A172 (cell line): ENCODE results near the gene HHLA2. TPM values are rescaled to one million over a fixed set of nuclear protein-coding genes. Genes with fewer than 3 reads are reported as not detected.
"Not testable (repeated sequence)": the region's sequence is repeated elsewhere in the genome, so short reads cannot be mapped to it uniquely, and the experiment has no call there.

Source experiments
- DNase-seq: peaks from one replicate; pipeline ENCODE4 v3.0.0-alpha.2; 2015; ENCODE audit warnings: low spot score
- total RNA-seq: library from RNA; depleted of rRNA; stranded (reverse); fragments of >200 nt; shearing (Covaris generic); gene quantifications from 2 replicates; pipeline ENCODE4 v1.2.3, GENCODE V29; 2014

HHLA2 gene
- total RNA-seq, 1 experiment from 2014 or later = not detected

GRCh38 chr3:108342837-108343486 is 46.6 kb downstream of the HHLA2 start:
- peak; percentile 13 for DNase-seq

- DNase-seq = no peak
Observed at GRCh38 chr3:108343491-108343890, 47.1 kb downstream of the HHLA2 start.

GRCh38 chr3:108345492-108346205 is 49.3 kb downstream of the HHLA2 start:
- DNase-seq = no peak

GRCh38 chr3:108346301-108347227 is 50.2 kb downstream of the HHLA2 start:
- no peak for DNase-seq

GRCh38 chr3:108352176-108352575 is 55.8 kb downstream of the HHLA2 start:
- no peak for DNase-seq

GRCh38 chr3:108354562-108354961 is 58.2 kb downstream of the HHLA2 start:
- no peak for DNase-seq

GRCh38 chr3:108357042-108357441 is 60.7 kb downstream of the HHLA2 start:
- DNase-seq = no peak

GRCh38 chr3:108359011-108359410 is 62.7 kb downstream of the HHLA2 start:
- DNase-seq = no peak

- DNase-seq = no peak
Observed at GRCh38 chr3:108376026-108376425, 79.7 kb downstream of the HHLA2 start.

- DNase-seq = no peak
Observed at GRCh38 chr3:108377384-108377783, 81.0 kb downstream of the HHLA2 start.

GRCh38 chr3:108378153-108378951 is 82.0 kb downstream of the HHLA2 start:
- no peak for DNase-seq

- DNase-seq = not testable (repeated sequence)
Observed at GRCh38 chr3:108378952-108379342, 82.6 kb downstream of the HHLA2 start.

- DNase-seq = no peak
Observed at GRCh38 chr3:108380128-108380795, 83.9 kb downstream of the HHLA2 start.

GRCh38 chr3:108381529-108382140 is 85.3 kb downstream of the HHLA2 start:
- no peak for DNase-seq

GRCh38 chr3:108383306-108383705 is 87.0 kb downstream of the HHLA2 start:
- DNase-seq = no peak

- no peak for DNase-seq
Observed at GRCh38 chr3:108387063-108387462, 90.7 kb downstream of the HHLA2 start.

- DNase-seq = no peak
Observed at GRCh38 chr3:108388136-108389132, 92.1 kb downstream of the HHLA2 start.

GRCh38 chr3:108389372-108389771 is 93.0 kb downstream of the HHLA2 start:
- DNase-seq = no peak

- no peak for DNase-seq
Observed at GRCh38 chr3:108391917-108392593, 95.7 kb downstream of the HHLA2 start.
